ENCODE data around the gene FMNL2.
"Not testable (repeated sequence)": the region's sequence is repeated elsewhere in the genome, so short reads cannot be mapped to it uniquely, and the experiment has no call there.

FMNL2 gene

GRCh38 chr2:152384992-152385391, 50.0 kb downstream of the FMNL2 start:
- Histone ChIP-seq H3K4me3 (ENCODE audit: low read depth in 1 of 2, low read length in 1 of 2) (no peak overlapping the region), H3K9me3 (no peaks in the 10 kb centered on the region), H3K27ac (no peak overlapping the region), H3K4me1 (ENCODE audit: control insufficient read depth in 1 of 2, insufficient read depth in 1 of 2, low read depth in 1 of 2, low read length in 1 of 2) (no peaks in the 10 kb centered on the region), H3K27me3 (no peaks in the 10 kb centered on the region), H3K36me3 (no peaks in the 10 kb centered on the region)
- TF ChIP-seq, protein P1, sequence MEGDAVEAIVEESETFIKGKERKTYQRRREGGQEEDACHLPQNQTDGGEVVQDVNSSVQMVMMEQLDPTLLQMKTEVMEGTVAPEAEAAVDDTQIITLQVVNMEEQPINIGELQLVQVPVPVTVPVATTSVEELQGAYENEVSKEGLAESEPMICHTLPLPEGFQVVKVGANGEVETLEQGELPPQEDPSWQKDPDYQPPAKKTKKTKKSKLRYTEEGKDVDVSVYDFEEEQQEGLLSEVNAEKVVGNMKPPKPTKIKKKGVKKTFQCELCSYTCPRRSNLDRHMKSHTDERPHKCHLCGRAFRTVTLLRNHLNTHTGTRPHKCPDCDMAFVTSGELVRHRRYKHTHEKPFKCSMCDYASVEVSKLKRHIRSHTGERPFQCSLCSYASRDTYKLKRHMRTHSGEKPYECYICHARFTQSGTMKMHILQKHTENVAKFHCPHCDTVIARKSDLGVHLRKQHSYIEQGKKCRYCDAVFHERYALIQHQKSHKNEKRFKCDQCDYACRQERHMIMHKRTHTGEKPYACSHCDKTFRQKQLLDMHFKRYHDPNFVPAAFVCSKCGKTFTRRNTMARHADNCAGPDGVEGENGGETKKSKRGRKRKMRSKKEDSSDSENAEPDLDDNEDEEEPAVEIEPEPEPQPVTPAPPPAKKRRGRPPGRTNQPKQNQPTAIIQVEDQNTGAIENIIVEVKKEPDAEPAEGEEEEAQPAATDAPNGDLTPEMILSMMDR (IDR thresholded peaks at IDR 0.05), result no peak

DNA sequence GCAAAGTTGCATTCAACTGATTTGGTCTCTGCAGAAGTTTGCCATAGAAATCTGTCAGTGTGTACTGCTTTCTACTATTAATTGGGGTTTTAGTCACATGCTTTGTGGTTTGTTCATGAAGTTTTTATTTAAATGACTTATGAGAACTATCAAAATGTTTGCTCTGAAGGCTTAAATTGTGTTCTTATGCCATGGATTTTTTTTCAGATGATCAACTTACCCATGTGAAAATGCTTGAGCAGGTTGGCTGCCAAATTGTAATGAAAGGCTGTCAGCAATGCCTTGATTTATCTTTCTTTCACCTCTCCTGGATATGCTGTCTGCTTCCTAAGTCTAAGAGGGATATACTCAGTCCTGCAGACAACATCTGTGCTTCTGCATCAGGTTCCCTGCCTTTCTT, 50.7 kb downstream of the FMNL2 start:
- Histone ChIP-seq H3K4me1 (ENCODE audit: control insufficient read depth in 1 of 2, insufficient read depth in 1 of 2, low read depth in 1 of 2, low read length in 1 of 2) (no peaks in the 10 kb centered on the region), H3K27ac (no peak overlapping the region), H3K36me3 (no peaks in the 10 kb centered on the region), H3K9me3 (no peaks in the 10 kb centered on the region), H3K4me3 (ENCODE audit: low read depth in 1 of 2, low read length in 1 of 2) (no peak overlapping the region), H3K27me3 (no peaks in the 10 kb centered on the region)
- TF ChIP-seq, protein P1 (IDR thresholded peaks at IDR 0.05), result no peak

DNA sequence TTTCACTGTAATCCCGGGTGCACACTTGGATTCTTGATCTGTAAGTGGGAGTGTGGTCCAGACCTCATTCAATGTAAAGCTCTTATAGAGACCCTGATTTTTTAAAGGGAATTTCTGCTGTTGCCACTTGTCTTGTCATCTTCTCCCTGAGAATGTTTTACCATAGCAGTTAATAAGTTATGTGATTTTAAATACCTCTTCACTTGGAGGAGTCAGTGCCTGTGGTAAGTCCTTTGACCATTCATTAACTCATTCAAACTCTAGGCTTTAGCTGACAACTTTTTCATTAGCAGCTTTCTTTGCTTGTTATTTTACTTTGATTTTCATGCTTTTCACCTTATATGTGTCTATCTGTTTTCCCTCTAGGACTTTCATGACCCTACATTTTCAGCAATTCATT, 51.3 kb downstream of the FMNL2 start:
- Histone ChIP-seq H3K9me3 (no peaks in the 10 kb centered on the region), H3K27me3 (no peaks in the 10 kb centered on the region), H3K36me3 (no peaks in the 10 kb centered on the region), H3K27ac (no peak overlapping the region), H3K4me1 (ENCODE audit: control insufficient read depth in 1 of 2, insufficient read depth in 1 of 2, low read depth in 1 of 2, low read length in 1 of 2) (no peaks in the 10 kb centered on the region), H3K4me3 (ENCODE audit: low read depth in 1 of 2, low read length in 1 of 2) (no peak overlapping the region)
- TF ChIP-seq, protein P1 (IDR thresholded peaks at IDR 0.05), result no peak

DNA sequence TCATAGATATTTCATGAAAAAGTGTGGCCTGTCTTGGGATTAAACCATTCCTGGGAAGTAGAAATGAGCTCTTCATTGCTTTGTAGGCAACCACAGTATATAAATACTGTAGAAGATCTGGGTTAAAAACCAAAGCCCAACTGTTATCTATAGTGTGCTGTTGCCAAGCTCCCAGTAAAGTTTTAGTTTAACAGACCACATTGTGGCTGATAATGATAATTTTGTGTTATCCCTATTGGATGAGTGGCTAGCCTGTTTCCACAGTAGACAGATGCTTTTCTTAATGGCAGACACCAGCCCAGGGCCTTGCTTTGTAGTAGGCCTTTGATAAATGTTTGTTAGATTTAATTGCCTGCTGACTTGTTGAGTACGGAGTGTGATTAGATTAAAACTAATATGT, 52.1 kb downstream of the FMNL2 start:
- Histone ChIP-seq H3K27ac (no peak overlapping the region), H3K4me1 (ENCODE audit: control insufficient read depth in 1 of 2, insufficient read depth in 1 of 2, low read depth in 1 of 2, low read length in 1 of 2) (no peaks in the 10 kb centered on the region), H3K27me3 (no peaks in the 10 kb centered on the region), H3K4me3 (ENCODE audit: low read depth in 1 of 2, low read length in 1 of 2) (no peak overlapping the region), H3K36me3 (no peaks in the 10 kb centered on the region), H3K9me3 (no peaks in the 10 kb centered on the region)
- TF ChIP-seq, protein P1 (IDR thresholded peaks at IDR 0.05), result no peak

DNA sequence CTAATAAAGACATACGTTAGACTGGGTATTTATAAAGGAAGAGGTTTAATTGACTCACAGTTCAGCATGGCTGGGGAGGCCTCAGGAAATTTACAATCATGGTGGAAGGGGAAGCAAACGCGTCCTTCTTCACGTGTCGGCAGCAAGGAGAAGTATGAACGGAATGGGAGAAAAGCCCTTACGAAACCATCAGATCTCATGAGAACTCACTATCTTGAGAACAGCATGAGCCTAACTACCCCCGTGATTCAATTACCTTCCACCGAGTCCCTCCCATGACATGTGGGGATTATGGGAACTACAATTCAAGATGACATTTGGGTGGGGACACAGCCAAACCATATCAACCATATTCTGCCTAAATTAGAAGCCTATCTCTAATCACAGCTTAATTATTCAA, 53.3 kb downstream of the FMNL2 start:
- H3K36me3 ChIP-seq; H3K27ac ChIP-seq; H3K4me1 ChIP-seq (ENCODE audit: control insufficient read depth in 1 of 2, insufficient read depth in 1 of 2, low read depth in 1 of 2, low read length in 1 of 2); H3K4me3 ChIP-seq (ENCODE audit: low read depth in 1 of 2, low read length in 1 of 2); H3K27me3 ChIP-seq; H3K9me3 ChIP-seq: not testable (repeated sequence)

GRCh38 chr2:152389483-152389882, 54.5 kb downstream of the FMNL2 start:
- Histone ChIP-seq H3K27ac (no peak overlapping the region), H3K27me3 (no peaks in the 10 kb centered on the region), H3K36me3 (no peaks in the 10 kb centered on the region), H3K4me1 (ENCODE audit: control insufficient read depth in 1 of 2, insufficient read depth in 1 of 2, low read depth in 1 of 2, low read length in 1 of 2) (no peaks in the 10 kb centered on the region), H3K4me3 (ENCODE audit: low read depth in 1 of 2, low read length in 1 of 2) (no peak overlapping the region), H3K9me3 (no peaks in the 10 kb centered on the region)
- TF ChIP-seq, protein P1 (IDR thresholded peaks at IDR 0.05), result no peak

All from neutrophil (primary cell).